HG03432 (cell line): ENCODE measurements around the gene PTPN21.
"Not testable (repeated sequence)": the region's sequence is repeated elsewhere in the genome, so short reads cannot be mapped to it uniquely, and the experiment has no call there.

Source experiments
- ATAC-seq: cut with Tn5 transposase; IDR thresholded peaks from one replicate; pipeline ENCODE4 v1.9.1; 2021; ENCODE audit warnings: mild to moderate bottlenecking, moderate library complexity; ENCODE audit not compliant: unreplicated experiment

PTPN21 gene

DNA sequence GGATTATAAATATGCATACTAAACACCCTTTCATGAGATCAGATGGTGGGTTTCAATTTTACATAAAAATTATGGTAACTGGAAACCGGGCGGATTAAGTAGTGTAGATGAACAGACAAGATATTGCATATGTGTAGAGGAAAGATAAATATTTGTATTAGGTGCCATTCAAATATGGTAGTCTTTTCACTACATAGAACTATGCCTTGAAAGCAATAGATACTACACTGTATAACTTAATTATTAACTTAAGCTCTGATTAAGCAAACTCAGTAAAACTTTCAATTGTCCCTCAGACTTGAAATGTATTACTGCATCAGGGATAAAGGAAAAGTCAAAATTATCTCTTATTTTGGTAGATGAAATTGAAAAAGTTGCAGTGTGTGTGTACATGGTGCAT, 1.9 kb downstream of the PTPN21 start:
- no peak for ATAC-seq

GRCh38 chr14:88551980-88552431, 2.8 kb downstream of the PTPN21 start:
- ATAC-seq = no peak

DNA sequence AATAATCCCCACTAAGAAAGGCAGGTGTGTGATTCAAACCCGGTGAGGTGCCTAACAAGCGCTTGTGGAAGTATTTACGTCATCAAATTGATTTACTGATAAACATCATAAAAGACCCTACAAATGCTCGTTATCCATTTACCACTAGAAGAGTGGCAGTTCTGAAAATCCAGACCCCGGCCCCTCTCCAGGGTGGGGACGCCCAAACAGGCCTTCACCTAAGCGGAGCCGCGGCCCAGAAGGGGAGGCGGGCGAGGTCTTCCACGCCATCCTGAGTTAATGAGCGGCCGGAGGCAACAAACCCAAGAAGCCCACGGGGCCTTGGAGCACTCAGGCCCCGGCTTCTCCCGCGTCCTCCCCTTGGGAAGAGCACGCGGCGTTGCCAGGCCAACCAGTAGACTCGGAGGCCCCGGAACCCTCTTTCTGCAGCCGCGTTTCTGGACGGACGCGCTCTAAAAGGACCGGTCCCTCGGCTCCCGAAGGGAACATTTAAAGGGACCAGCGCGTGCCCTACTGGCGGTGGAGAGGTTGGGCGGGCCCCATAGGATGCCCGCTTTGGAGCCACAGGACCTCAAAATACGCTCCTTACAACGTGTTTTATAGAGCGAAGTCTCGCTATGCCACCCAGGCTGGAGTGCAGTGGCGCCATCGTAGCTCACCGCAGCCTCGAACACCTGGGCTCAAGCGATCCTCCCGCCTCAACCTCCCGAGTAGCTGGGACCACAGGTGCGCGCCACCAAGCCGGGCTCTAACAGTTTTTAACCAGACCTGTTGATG, 3.5 kb downstream of the PTPN21 start:
- peak; percentile 61 for ATAC-seq

- no peak for ATAC-seq
These were observed 4.7 kb downstream of the PTPN21 start for GRCh38 chr14:88550078-88550477.

GRCh38 chr14:88547386-88547780, 7.4 kb downstream of the PTPN21 start:
- ATAC-seq = no peak

DNA sequence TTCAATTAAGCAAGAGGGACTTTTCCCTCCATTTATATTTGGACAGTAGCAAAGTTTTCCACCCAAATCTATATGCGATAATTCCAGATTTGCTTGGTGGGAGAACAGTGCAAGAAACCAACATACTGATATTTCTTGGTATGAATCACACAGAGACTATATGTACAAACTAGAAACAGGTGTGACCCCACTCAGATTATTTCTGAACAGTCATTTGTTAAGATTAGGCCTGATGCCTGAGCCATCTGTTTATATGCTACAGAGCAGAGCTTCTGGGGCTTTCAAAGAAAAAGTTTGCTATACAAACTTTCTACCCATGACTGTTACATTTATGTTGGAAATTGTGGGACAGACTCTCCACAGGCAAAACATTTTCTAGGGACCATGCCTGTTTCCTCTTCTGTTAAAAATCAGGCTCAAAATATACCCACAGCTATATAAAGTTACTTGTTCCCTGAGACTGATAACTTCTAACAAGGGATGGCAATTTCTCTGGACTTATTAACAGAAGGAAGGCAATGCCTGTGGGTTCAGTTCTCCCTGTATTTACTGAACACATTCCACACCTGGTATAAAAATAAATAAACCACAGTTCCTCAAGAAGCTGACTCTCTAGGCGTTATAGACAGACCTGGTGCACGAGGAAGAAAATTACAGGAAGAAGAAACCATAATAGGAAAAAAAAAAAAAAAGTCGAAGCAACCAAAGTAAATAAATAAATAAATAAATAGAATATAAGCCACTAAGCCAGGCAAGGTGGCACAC, 8.0 kb downstream of the PTPN21 start:
- no peak for ATAC-seq

DNA sequence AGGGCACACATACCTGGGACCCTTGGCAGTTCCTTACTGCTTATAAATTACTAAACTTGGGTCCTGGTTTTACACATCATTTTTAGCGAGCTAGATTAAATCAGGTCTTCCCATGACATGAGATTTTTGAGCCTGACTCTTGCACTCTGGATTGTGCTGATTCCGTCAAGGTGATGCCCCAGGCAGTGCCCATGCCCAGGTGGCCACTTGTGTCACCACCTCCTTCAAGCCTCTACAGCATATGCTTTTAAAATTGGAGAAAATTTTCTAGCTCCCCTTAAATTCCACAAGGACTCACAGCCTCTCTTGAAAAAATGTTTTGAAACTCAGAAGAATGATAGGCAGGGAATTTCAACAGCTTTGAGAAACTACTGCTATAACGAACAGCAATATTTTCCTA, 9.6 kb downstream of the PTPN21 start:
- no peak for ATAC-seq

DNA sequence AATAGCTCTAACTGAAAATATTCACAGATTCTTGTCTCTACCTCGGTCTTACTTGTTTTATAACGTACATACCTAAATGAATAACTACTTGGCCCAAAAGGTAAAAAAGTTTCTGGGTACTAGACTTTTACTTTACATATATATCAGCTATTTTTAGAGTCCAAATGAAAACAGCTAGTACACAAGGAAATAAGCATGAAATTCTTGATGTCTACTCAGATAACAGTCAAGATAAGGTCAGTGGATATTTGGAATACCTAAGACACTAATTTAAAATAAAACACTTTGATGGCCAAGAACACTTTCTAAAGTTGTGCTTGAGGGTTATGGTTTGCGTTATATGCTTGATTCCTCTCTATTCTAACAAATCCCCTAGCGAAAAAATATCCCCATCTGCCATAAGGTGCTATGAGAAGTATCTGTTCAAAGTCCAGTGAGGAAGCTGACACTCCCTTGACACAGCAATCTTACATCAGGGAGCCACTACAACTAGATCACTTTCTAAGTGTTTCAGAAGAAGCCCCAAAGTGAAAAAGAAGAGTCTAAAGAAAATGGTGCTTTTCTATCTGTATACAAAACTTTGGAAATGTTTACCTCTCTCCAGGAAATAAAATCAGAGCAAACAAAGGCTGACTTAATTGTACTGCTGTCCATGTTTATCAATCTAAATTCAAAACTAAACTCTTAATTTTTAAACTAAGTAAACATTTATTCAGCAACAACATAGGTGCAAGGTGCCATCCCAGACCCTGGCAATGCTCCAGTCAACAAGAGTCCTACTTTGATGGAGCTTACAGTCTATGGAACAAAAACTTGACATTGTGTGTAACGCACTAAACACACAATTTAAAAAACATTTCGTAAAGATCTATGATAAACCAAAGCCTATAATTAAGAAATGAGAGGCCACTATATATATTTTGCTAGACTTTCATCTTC, 11.7 kb downstream of the PTPN21 start:
- ATAC-seq = no peak

DNA sequence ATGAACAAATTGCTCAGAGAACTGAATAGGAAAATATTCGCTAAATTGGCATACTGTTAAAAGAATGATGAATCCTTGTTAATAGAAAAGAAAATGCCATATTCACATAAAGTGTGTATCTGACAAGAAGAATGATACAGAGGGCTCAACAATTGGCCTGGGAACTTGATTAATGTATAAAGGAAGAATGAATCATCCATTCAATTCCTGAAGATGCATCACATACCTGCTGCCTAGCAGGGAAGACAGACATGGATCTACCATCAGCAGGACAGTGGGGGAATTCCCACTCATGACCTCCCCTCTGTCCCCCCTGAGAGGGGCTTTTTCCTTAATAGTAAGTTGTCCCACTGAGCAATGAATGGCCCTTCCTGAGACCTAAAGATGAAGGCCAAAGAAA, 13.5 kb downstream of the PTPN21 start:
- no peak for ATAC-seq

DNA sequence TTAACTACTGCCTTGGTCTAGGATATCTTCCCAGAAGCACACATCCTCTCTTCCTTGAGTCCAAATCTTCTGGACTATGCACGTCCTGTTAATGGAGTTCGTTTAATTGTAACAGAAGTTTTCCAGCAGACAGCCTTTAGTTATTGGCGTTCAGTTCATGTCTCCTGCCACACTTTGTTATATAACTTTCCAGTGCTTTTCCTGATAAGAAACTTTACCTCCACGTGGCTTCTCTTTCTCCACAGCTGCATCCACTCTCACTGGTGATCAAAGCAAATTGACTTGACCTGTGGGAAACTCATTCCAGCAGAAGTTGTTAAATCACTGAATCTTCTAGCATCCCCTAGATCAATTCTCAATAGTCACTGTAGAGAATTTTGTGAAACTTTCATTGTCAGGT, 19.0 kb downstream of the PTPN21 start:
- no peak for ATAC-seq

DNA sequence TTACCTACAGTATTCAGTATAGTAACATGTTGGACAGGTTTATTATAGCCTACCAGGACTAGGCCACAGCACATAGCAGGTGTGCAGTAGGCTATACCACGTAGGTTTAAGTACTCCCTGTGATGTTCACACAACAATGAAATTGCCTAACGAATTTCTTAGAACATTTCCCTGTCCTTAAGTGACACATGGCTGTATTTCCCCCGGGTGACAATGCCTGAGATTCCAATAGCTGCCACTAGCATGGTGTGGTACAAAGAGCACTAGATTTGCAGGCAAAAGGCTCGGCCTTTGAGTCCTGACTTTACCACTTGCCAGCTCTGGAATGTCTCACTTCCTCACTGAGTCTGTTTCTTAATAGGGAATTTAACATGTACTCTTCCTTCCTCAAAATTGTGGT, 19.7 kb downstream of the PTPN21 start:
- ATAC-seq = no peak

DNA sequence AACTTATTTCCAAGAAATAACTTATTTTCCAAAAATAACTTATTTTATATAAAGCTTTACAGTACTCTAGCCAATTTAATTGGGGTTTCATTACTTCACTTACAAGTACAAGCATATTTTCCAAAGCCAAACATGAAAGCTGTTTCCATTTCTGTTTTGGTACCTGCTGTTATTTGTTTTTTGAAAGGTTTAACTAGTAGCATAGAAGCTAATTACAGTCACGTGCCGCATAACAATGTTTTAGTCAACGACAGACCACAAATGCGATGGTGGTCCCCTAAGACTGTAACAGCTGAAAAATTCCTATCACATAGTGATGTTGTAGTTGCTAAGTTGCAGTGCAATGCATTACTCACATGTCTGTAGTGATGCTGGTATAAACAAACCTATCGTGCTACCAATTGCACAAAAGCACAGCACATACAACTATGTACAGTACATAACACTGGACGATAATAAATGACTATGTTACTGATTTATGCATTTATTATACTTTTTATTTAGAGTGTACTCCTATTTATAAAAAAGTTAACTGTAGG, 21.7 kb downstream of the PTPN21 start:
- no peak for ATAC-seq

- ATAC-seq = not testable (repeated sequence)
These were observed 24.9 kb downstream of the PTPN21 start for GRCh38 chr14:88529889-88530288.

DNA sequence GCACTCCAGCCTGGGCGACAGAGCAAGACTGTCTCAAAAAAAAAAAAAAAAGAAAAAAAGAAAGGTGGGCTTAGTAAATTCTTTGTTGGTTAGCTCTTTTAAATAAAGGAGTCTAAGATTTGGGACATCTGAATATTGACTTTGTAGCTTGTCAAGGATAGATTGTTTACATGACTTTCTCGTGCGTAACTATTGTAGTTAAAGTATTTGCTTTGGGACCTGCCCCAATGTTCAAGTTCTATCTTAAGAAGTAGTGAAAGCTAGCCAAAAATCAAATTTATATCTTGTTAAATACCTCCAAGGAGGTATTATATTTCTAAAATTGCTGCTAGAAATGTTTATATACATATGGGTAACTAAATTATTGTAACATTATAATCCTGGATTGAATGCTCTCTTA, 32.4 kb downstream of the PTPN21 start:
- ATAC-seq = no peak

DNA sequence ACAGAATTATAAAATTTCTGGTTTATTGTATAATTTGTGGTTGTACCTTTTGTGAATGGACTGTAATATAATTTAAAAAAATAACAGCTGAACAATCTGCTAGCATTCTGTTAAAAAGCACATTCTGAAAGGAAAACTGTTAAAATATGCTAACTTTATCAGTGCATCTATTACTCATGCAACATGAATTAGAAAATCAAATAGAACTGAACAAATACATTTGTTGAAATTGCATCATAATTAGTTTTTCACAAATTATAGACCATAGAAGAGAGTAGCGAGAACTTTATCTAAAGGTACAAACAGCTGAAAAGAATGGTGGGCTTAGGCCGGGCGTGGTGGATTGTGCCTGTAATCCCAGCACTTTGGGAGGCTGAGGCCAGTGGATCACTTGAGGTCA, 33.0 kb downstream of the PTPN21 start:
- no peak for ATAC-seq

DNA sequence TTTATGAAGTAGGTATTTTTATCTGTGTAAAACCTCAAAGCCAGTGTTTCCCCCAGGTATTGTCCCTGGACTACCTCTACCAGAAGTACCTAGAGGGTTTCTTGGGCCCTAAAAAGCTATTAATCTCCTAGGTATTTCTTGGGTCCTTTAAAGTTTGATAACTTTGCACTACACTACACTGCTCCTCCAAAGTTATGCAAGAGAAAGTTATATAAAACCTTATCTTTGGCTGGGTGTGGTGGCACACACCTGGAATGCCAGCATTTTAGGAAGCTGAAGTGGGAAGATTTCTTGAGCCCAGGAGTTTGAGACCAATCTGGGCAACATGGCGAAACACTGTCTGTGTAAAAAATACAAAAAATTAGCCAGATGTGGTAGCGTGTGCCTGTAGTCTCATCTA, 34.9 kb downstream of the PTPN21 start:
- ATAC-seq = no peak

DNA sequence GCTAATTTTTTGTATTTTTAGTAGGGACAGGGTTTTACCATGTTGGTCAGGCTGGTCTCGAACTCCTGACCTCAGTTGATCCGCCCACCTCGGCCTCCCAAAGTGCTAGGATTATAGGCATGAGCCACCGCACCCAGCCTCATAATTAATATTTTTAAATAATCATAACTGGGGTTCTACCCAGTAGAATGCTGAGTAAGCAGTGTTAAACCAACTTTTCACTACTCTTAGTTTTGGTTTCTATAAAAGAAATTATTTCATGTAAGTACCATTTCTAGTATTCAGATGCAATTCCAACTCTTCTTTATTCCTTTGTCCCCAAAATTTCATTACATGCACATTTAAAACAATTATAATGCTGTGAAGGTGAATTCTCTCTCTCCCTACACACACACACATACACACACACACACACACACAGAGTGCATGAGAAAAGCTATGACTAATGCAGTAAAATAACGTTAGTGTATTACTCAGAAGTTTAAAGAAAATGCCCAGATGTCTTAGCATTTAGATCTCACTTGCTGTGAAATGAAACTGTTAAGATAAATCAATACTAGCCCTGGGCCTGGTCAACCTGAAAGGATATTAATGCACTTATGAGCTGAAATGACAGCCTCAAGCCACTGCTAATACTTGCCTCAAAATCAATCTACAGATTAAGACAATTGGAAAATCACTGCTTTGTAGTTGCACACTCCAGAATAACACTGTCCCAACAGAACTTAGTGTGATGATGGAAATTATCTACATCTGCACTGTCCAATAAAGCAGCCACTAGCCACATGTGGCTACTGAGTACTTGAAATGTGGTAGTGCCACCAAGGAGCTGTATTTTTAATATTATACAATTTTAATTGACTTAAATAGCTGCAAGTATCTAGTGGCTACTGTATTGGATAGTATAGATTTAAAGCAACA, 36.0 kb downstream of the PTPN21 start:
- ATAC-seq = no peak

DNA sequence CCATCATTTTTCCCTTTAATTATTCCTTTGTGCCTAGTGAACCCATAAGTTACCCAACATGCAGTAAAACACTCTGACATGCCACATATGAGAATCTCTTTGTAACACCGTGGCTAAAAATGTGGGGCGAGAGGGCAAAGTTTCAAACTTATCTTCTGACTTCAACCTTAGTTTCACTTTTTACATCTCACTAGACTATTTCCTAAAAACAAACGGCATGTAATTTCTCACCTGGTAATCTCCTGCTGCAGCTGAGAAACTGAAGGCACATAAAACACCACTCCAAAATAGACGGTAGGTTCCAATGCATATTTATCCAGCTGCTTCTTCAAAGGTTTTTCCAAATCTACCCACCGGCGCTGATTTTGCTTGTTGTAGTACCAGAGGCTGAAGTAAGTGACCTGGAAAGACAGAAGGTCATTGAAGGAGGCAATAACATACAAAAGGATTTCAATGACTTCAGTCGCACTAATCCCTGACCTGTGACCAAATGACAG, 37.9 kb downstream of the PTPN21 start:
- ATAC-seq = no peak

GRCh38 chr14:88515499-88516221, 39.1 kb downstream of the PTPN21 start:
- no peak for ATAC-seq
